GM12891 (cell line): Measurements from ENCODE around the gene UBE2Q1.

Source experiments
- PAX5 ChIP-seq: IDR thresholded peaks from 2 replicates; pipeline ENCODE4 v1.6.1; 2011; ENCODE audit warnings: low read length, moderate library complexity, mild to moderate bottlenecking; ENCODE audit not compliant: insufficient read depth, severe bottlenecking
- POLR2A ChIP-seq: IDR thresholded peaks from 2 replicates; pipeline ENCODE4 v1.6.1; 2011; ENCODE audit warnings: low read depth, low read length, control low read depth
- POLR2AphosphoS5 ChIP-seq: IDR thresholded peaks from 2 replicates; pipeline ENCODE4 v1.6.1; 2011; ENCODE audit warnings: low read depth, low read length, control low read depth
- POU2F2 ChIP-seq: IDR thresholded peaks from 2 replicates; pipeline ENCODE4 v1.6.1; 2011; ENCODE audit warnings: low read depth, mild to moderate bottlenecking, control low read depth, low read length, moderate library complexity

DNA sequence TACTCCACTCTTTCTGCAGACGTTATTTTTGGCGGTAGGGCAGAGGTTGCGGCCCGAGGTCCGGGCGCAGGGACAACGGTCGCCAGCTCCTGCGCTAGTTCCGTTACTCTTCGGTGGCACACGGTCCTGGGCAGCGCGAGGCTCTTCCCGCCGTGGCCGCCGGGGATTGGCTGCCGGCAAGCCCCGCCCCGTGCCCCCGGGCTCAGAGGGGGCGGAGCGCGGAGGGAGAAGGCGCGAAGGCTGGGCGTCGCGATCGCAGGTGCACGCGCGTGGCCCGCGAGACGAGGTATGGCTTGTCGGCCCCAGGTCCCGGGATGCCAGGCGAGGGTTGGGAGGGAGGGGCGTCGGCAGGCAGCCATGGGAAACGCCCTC, 55.7 kb downstream of the UBE2Q1 start:
- TF ChIP-seq POLR2AphosphoS5 (no peak), POLR2A (no peak), POU2F2 (no peak), PAX5 (no peak)
